Gastrocnemius medialis (tissue), 4 donors: Measurements from ENCODE around the gene SERTAD2.

Experiments
- POLR2A ChIP-seq, 2 donors: fragments of 450-650 bp; IDR thresholded peaks; one replicate each; pipeline ENCODE4 v1.6.1; 2017; ENCODE audit warnings: antibody characterized with exemption in 2 of 2, mild to moderate bottlenecking in 2 of 2, moderate library complexity in 2 of 2
- TF ChIP-seq, protein P1 (sequence below), 5 experiments: fragments of 450-650 bp in 3 of 5; fragments of 200-600 bp in 2 of 5; sonication (generic) in 2 of 5; IDR thresholded peaks in 4 of 5; conservative IDR thresholded peaks in 1 of 5; 1 replicate in 4 of 5; 2 replicates in 1 of 5; pipeline ENCODE4 v1.5.1; 2016 to 2019; ENCODE audit warnings: antibody characterized with exemption in 5 of 5, mild to moderate bottlenecking in 3 of 5, moderate library complexity in 3 of 5

DNA sequence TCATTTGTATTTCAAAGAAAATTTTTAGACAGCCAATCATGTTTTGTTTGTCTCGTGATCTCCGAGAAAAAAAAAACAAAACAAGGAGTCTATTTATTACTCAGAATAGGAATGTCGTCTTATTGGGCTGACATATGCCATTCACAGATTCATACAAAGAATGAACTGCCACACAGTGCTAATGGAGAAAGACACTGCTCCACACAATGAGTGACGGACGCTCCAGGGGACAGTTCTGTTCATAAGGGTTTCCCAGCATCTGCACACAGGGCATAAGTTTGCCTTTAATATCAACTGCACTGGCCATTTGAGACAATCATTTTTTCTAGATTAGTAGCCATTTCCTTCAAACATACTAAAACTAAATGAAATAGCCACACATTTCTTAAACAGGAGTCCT is 3.4 kb downstream of the SERTAD2 start:
- TF ChIP-seq POLR2A (IDR thresholded peaks at IDR 0.05), result no peak
- TF ChIP-seq, protein P1, sequence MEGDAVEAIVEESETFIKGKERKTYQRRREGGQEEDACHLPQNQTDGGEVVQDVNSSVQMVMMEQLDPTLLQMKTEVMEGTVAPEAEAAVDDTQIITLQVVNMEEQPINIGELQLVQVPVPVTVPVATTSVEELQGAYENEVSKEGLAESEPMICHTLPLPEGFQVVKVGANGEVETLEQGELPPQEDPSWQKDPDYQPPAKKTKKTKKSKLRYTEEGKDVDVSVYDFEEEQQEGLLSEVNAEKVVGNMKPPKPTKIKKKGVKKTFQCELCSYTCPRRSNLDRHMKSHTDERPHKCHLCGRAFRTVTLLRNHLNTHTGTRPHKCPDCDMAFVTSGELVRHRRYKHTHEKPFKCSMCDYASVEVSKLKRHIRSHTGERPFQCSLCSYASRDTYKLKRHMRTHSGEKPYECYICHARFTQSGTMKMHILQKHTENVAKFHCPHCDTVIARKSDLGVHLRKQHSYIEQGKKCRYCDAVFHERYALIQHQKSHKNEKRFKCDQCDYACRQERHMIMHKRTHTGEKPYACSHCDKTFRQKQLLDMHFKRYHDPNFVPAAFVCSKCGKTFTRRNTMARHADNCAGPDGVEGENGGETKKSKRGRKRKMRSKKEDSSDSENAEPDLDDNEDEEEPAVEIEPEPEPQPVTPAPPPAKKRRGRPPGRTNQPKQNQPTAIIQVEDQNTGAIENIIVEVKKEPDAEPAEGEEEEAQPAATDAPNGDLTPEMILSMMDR (IDR thresholded peaks at IDR 0.05 in 4 of 5, conservative IDR thresholded peaks at IDR 0.05 in 1 of 5), result no peak
